NCI-H748 (cell line): Measurements from ENCODE around the gene MARCHF2.
A peak's percentile ranks its signal among the peaks of the same experiment; 100 is the strongest.
"Not testable (repeated sequence)": the region's sequence is repeated elsewhere in the genome, so short reads cannot be mapped to it uniquely, and the experiment has no call there.

Experiments used
- DNase-seq: peaks from one replicate; lab custom pipeline; 2025; ENCODE audit not compliant: unreplicated experiment; lab: John Stamatoyannopoulos, UW

Gene MARCHF2, protein sequence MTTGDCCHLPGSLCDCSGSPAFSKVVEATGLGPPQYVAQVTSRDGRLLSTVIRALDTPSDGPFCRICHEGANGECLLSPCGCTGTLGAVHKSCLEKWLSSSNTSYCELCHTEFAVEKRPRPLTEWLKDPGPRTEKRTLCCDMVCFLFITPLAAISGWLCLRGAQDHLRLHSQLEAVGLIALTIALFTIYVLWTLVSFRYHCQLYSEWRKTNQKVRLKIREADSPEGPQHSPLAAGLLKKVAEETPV

DNA sequence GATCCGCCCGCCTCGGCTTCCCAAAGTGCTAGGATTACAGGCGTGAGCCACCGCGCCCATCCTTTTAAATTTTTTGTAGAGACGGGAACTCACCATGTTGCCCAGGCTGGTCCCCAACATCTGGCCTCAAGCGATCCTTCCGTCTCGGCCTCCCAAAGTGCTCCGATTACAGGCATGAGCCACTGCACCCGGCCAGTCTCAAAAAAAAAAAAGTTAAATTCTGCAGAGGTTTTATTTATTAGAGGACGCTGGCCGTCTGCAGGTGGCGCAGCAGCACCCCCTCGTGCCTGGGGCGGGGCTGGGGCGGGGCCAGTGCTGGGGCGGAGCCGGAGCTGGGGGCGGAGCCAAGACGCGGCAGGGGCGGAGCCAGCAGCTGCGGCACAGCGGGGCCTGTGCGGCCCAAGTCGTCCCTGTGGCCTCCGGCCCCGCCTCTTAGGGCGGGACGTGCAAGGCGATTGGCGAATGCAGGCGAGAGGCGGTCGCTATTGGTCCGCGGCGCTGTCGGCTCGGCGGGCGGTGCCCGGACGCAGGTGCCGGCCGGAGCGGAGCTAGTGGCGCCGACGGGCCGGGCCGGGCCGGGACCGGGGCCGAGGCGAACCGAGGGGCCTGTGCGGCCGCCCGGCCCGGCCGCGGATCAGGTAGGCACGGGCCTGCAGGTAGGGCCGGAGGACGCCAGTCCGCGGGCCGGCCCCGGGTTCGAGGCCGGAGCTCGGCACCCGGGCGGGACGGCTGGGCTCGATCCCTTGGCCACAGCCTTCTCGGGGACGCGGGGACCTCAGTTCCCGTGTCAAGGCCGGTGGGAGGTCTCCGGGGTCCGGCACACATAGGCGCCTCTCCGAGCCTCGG lies at the start of gene MARCHF2:
TSS of gene MARCHF2 (plus strand) at position 523 of the 846 bp plus-strand sequence. CDS start 8,536 bp downstream, outside the sequence.
- DNase-seq, result peak; percentile 93

DNA sequence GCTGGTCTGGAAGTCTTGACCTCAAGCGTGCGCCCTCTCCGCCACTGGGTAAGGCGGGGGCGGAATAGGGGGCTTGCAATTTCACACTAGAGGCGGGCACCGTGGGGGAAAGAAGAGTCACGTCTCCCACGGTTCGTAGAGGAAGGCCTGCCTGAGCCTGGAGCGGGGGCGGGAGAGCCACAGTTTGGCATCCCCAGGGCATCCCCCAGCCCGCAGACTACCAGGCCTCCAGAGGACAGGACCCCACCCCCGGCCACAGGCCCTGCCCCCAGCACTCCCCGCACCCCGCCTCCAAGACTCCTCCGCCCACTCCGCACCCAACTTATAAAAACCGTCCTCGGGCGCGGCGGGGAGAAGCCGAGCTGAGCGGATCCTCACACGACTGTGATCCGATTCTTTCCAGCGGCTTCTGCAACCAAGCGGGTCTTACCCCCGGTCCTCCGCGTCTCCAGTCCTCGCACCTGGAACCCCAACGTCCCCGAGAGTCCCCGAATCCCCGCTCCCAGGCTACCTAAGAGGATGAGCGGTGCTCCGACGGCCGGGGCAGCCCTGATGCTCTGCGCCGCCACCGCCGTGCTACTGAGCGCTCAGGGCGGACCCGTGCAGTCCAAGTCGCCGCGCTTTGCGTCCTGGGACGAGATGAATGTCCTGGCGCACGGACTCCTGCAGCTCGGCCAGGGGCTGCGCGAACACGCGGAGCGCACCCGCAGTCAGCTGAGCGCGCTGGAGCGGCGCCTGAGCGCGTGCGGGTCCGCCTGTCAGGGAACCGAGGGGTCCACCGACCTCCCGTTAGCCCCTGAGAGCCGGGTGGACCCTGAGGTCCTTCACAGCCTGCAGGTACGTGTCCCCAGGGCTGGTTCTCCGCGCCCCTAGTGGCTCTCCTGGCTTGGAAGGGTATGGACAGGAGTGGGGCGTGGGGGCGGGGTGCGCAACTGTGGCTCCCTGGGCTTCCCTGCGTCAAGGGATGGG lies 49.0 kb upstream of the MARCHF2 start, which contains the start of gene ANGPTL4:
TSS of gene ANGPTL4 (plus strand) at position 353 of the 969 bp plus-strand sequence. CDS start at position 520, 167 bp downstream.
- DNase-seq, result peak; percentile 44

DNA sequence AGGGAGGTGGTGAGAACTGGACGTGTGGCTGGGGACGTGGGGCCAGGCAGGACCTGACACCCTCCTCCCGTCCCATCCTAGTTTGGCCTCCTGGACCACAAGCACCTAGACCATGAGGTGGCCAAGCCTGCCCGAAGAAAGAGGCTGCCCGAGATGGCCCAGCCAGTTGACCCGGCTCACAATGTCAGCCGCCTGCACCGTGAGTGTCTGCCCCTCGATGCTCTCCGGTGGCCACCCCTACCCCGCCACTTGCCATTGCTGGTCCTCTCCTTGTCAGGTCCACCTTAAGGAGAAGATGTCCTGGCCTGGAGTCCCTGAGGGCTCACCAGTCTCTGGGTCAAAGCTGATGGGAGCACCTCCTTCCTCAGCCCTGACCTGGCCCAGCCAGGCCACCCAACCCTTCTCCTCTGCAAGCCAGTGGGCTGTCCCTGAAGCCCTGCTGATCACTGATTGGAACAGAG lies 47.0 kb upstream of the MARCHF2 start:
- DNase-seq, result no peak

DNA sequence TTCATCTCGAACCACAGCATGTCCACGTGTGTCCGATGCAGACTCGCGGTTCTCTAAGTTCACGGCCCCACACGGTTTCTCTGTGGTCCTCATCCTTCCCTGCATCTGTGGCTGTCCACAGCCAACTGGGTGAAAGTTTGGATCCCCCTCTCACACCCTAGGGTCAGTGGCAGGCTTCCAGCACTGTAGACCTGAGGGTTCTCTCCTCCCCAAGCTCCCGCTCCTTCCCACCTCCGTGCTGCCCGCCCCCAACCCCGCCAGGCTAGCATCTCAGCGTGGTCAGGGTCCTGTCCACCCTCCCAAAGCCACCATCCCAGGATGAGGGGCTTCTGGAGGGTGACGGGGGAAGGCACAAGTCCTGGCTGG lies 46.2 kb upstream of the MARCHF2 start:
- no peak for DNase-seq

DNA sequence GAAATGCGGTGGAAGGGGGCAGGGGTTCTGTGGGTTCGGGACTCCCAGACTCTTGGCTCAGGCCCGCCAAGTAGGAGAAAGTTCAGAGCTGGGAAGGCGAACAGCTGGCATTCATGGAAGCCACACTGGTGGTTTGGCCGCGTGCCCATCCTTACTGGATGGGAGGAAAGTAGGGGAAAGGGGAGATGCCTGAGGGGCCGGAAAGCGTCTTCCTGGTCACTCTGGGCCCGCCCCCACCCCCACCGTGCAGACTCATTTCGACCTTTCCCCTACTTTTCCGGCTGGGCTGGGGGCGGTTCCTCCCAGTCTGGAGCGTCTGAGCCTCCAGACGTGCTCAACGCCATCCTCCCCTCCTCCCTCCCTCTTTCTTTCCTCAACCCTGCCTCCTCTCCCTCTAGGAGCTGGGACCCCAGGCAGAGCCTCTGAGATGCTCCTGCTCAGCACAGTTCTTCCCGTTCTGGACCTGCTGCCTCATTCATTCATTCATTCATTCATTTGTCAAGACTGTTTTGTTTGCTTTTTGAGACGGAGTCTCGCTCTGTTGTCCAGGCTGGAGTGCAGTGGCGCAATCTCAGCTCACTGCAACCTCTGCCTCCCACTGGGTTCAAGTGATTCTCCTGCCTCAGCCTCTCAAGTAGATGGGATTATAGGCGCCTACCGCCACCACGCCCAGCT lies 45.6 kb upstream of the MARCHF2 start:
- DNase-seq, result peak; percentile 24

DNA sequence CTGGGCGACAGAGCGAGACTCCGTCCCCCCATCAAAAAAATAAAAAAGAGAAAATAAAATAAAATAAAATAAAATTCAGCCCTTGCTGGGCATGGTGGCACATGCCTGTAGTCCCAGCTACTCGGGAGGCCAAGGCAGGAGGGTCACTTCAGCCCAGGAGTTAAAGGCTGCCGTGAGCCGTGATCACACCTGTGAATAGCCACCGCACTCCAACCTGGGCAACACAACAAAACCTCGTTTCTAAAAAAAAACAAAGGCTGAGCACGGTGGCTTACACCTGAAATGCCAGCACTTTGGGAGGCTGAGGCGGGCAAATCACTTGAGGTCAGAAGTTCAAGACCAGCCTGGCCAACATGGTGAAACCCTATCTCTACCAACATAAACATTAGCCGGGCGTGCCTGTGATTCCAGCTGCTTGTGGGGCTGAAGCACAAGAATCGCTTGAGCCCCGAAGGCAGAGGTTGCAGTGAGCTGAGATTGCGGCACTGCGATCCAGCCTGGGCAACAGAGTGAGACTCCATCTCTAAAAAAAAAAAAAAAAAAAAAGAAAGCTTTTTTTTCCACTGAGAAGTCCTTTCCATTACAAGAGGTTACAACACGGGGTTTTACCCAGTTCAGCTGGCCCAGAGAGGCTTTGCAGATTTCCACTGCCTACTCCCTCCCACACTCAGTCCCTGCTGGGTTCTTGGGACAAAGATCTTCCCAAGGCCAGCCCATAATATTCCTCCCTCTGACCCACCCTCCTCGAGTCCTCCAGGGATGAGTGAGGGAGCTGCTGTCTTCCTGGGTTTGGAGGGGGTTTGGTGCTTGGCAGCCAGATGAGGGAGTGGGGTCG lies 42.7 kb upstream of the MARCHF2 start:
- no peak for DNase-seq

DNA sequence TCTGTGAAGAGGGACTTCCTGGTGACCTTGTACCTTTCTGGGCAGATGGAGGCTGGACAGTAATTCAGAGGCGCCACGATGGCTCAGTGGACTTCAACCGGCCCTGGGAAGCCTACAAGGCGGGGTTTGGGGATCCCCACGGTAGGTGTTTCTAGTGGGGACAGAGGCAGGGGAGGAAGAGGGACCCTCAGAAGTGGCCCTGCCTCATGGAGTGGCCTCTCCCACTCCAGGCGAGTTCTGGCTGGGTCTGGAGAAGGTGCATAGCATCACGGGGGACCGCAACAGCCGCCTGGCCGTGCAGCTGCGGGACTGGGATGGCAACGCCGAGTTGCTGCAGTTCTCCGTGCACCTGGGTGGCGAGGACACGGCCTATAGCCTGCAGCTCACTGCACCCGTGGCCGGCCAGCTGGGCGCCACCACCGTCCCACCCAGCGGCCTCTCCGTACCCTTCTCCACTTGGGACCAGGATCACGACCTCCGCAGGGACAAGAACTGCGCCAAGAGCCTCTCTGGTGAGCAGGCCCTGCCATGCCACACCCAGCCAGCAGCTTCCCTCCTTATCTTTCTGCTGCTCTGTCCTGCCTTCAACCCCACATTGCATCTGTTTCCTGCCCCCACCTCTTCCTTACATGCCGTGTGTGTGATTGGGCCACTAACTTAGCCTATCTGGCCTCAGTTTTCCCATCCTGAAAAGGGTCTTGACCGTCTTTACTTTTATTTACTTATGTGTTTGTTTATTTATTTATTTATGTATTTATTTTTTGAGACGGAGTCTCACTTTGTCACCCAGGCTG lies 41.9 kb upstream of the MARCHF2 start:
- DNase-seq, result no peak

DNA sequence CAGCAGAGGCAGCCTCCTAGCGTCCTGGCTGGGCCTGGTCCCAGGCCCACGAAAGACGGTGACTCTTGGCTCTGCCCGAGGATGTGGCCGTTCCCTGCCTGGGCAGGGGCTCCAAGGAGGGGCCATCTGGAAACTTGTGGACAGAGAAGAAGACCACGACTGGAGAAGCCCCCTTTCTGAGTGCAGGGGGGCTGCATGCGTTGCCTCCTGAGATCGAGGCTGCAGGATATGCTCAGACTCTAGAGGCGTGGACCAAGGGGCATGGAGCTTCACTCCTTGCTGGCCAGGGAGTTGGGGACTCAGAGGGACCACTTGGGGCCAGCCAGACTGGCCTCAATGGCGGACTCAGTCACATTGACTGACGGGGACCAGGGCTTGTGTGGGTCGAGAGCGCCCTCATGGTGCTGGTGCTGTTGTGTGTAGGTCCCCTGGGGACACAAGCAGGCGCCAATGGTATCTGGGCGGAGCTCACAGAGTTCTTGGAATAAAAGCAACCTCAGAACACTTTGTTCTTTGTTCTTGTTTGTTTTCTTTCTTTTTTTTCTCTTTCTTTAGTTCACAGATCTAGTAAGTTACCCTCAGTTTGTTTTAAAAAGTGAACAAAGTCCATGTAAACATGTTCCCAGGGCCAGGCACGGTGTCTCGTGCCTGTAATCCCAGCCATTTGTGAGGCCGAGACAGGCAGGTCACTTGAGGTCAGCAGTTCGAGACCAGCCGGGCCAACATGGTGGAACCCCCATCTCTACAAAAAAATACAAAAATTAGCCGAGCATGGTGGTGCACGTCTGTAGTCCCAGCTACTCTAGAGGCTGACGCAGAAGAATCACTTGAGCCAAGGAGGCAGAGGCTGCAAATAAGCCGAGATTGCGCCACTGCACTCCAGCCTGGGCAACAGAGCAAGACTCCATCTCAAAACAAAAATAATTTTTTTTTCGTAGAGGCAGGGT lies 39.0 kb upstream of the MARCHF2 start:
- no peak for DNase-seq

DNA sequence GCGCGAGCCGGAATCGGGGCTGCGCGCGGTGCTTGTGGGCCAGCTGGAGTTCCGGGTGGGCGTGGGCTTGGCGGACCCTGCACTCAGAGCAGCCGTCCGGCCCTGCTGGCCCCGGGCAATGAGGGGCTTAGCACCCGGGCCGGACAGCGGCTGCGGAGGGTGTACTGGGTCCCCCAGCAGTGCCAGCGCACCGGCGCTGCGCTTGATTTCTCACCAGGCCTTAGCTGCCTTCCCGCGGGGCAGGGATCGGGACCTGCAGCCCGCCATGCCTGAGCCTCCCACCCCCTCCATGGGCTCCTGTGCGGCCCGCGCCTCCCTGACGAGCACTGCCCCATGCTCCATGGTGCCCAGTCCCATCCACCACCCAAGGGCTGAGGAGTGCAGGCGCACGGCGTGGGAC lies 37.3 kb upstream of the MARCHF2 start:
- DNase-seq, result not testable (repeated sequence)

DNA sequence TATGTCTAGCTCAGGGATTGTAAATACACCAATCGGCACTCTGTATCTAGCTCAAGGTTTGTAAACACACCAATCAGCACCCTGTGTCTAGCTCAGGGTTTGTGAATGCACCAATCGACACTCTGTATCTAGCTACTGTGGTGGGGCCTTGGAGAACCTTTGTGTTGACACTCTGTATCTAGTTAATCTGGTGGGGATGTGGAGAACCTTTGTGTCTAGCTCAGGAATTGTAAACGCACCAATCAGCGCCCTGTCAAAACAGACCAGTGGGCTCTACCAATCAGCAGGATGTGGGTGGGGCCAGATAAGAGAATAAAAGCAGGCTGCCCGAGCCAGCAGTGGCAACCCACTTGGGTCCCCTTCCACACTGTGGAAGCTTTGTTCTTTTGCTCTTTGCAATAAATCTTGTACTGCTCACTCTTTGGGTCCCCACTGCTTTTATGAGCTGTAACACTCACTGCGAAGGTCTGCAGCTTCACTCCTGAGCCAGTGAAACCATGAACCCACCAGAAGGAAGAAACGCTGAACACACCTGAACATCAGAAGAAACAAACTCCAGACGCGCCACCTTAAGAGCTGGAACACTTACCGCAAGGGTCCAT lies 36.6 kb upstream of the MARCHF2 start:
- not testable (repeated sequence) for DNase-seq

DNA sequence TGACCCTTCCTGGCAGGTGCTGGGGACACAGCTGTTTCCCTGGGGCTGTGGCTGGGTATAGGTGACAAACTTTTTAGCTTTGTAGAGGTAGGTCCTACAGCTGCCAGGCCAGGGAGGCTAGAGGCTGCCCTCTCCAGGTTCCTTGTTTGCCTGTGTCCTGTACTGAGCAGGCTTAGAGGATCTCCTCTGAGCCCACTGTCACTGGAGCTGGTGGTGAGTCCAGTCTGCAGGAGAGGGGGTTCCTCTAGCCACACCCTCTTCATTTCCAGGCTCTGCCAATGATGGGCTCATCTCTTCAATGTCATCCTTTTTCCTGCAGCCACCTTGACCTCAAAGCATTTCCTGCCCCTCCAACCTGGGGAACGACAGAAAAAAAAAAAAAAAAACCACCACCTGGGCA lies 35.5 kb upstream of the MARCHF2 start:
- DNase-seq, result no peak

DNA sequence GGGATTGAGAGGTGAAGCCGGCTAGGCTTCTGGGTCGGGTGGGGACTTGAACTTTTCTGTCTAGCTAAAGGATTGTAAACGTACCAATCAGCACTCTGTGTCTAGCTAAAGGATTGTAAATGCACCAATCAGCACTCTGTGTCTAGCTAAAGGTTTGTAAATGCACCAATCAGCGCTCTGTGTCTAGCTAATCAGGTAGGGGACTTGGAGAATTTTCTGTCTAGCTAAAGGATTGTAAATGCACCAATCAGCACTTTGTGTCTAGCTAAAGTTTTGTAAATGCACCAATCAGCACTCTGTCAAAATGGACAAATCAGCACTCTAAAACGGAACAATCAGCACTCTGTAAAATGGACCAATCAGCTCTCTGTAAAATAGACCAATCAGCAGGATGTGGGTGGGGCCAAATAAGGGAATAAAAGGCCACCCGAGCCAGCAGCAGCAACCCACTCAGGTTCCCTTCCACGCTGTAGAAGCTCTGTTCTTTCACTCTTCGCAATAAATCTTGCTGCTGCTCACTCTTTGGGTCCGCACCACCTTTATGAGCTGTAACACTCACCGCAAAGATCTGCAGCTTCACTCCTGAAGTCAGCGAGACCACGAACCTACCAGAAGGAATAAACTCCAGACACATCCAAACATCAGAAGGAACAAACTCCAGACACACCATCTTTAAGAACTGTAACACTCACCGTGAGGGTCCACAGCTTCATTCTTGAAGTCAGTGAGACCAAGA lies 33.8 kb upstream of the MARCHF2 start:
- not testable (repeated sequence) for DNase-seq

DNA sequence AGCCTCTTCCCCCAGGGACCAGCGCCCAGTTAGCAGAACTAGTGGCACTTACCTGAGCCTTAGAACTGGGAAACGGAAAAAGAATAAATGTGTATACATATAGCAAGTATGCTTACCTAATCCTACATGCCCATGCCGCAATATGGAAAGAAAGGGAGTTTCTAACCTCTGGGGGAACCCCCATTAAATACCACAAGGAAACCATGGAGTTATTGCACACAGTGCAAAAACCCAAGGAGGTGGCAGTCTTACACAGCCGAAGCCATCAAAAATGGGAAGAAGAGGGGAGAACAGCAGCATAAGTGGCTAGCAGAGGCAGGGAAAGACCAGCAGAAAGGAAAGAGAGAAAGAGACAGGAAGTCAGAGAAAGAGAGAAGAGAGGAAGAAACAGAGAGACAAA lies 28.5 kb upstream of the MARCHF2 start:
- DNase-seq, result not testable (repeated sequence)

DNA sequence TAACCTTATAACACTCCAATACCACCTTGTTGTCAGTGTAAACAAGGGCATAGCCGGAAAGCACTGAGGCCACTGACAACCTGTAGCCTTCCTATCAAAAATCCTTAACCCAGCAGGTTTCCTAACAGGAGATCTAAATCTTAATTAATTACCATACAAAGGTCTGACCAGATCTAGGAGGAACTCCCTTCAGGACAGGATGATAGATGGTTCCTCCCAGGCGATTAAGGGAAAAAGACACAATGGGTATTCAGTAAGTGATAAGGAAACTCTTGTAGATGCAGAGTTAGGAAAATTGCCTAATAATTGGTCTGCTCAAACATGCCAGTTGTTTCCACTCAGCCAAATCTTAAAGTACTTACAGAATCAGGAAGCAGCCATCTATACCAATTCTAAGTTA lies 28.0 kb upstream of the MARCHF2 start:
- not testable (repeated sequence) for DNase-seq

DNA sequence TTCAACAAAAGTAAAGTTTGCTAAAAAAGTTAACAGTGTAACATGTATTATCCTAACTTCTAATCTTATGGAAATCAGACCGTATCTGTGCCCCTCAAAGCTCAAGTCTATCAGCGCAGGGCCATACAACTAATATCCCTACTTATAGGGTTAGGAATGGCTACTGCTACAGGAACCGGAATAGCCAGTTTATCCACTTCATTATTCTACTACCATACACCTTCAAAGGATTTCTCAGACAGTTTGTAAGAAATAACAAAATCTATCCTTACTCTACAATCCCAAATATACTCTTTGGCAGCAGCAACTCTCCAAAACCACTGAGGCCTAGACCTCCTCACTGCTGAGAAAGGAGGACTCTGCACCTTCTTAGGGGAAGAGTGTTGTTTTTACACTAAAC lies 27.5 kb upstream of the MARCHF2 start:
- not testable (repeated sequence) for DNase-seq

DNA sequence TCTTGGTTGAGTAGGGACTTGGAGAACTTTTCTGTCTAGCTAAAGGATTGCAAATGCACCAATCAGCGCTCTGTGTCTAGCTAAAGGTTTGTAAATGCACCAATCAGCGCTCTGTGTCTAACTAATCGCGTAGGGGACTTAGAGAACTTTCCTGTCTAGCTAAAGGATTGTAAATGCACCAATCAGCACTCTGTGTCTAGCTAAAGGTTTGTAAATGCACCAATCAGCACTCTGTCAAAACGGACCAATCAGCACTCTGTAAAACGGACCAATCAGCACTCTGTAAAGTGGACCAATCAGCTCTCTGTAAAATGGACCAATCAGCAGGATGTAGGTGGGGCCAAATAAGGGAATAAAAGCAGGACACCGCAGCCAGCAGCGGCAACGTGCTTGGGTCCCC lies 26.7 kb upstream of the MARCHF2 start:
- DNase-seq, result not testable (repeated sequence)

DNA sequence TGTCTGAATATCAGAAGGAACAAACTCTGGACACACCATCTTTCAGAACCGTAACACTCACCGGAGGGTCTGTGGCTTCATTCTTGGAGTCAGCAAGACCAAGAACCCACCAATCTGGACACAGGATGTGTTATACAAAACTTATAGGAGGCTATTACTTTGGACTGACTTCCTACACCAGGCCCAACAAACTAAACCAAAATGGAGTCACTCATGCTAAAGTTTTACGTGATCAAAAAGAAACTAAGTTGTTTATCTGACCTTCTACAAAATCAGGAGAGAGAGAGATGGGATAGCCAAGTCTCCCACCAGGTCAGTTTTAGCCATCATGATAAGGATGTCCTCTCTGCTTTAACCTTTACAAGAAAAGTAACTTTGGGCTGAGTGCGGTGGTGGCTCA lies 26.1 kb upstream of the MARCHF2 start:
- no peak for DNase-seq
